Embryonic facial prominence (tissue), 1 donor: ENCODE measurements around the gene LURAP1L.
"Not testable (repeated sequence)": the region's sequence is repeated elsewhere in the genome, so short reads cannot be mapped to it uniquely, and the experiment has no call there.

ENCODE experiments used
- DNase-seq: peaks from one replicate; pipeline ENCODE4 v3.0.0-alpha.2; 2016; ENCODE audit errors: extremely low spot score

Gene LURAP1L

DNA sequence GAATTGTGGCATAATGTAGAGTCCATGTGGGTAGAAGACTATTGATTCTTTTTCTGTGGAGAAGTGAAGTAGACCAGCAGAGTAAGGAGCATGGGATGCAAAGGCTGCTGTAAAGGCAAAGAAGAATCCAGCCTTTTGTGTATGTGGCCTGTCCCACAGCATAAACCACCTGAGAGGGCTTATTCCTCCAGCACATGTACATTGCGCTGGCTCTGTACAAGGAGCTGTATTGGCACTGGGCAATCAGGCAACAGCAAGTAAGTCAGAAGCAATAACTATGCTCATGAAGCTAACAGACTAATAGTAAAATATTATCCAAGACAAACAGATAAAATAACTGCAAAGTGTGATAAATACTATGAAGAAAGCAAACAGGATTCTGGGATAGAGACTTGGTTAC lies 86.2 kb downstream of the LURAP1L start:
- DNase-seq: no peak

DNA sequence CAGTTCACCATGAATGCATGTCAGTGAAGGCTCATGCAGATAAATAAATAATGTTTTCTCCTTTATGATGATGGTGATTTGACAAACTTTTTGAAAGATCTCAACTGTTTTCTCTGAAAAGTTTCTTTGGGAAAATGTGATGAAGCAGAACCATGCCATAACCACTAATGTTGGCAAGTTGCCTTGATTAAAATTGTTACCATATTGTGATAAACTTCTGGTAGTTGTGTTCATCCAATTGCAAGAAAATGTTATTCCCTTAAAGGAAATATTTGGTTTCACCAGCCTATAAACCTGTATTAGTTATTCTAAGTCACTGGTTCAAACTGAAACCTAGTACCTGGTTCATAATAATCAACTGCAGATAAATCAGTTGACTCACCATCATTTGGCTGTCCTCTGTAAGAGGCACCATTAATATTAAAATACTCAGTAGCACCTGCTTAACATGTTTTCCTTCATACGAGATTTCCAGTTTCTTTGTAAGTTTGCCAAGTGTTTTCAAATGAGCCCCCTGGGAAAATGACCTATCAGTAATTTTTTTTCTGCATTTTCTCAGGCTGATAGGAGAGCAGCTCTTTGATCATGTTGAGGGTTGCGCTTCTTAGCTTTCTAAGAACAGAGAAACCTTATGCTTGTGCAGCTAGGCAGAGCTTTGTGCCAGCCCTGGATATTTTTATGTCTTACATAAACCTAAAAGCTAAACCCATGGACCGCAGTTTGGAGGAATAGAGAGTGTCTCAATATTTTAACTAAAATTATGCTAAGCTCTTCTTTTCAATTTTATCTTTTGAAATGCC lies 88.0 kb downstream of the LURAP1L start:
- no peak for DNase-seq

DNA sequence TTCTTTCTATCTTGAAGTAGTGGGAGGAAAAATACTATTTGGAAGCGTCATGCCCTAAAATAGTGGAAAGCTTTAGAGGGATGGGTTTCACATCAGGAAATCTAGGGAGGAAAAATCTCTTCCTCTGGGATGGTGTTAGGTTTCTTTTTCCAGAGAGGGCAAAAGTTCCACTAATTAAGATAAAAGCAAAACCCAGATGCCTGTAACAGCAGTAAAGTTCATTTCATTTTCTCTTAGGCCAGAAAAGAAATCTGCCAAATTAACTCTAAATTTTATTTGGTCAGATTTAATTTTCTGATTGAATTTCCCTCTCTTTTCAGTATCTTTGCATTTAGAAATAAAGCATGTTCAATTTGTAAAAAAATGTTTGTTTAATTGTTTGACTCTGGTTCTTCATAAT lies 88.8 kb downstream of the LURAP1L start:
- DNase-seq: no peak

DNA sequence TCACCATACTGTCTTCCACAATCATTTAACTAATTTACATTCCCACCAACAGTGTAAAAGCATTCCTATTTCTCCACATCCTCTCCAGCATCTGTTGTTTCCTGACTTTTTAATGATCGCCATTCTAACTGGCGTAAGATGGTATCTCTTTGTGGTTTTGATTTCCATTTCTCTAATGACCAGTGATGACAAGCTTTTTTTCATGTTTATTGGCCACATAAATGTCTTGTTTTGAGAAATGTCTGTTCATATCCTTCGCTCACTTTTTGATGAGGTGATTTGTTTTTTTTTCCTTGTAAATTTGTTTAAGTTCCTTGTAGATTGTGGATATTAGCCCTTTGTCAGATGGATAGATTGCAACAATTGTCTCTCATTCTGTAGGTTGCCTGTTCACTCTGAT lies 90.6 kb downstream of the LURAP1L start:
- not testable (repeated sequence) for DNase-seq
